ENCODE results near the gene LRRC26.
A peak's percentile ranks its signal among the peaks of the same experiment; 100 is the strongest.

LRRC26 gene

GRCh38 chr9:137214620-137215019 lies 44.8 kb upstream of the LRRC26 start:
- Histone ChIP-seq H3K36me3 (ENCODE audit: control insufficient read depth, low read length) (peaks cover 36% of the 10 kb centered on the region), H3K9me2 (replicated peaks; ENCODE audit: control insufficient read depth, low read length) (no peaks in the 10 kb centered on the region)
- TF ChIP-seq EZH2phosphoT487 (IDR thresholded peaks at IDR 0.05; ENCODE audit: borderline replicate concordance, low read length) (no peak), CTCF (IDR thresholded peaks at IDR 0.05; ENCODE audit: low read depth, low read length, poor library complexity, severe bottlenecking) (no peak)

GRCh38 chr9:137213160-137214060 lies 43.6 kb upstream of the LRRC26 start:
- TF ChIP-seq EZH2phosphoT487 (IDR thresholded peaks at IDR 0.05; ENCODE audit: borderline replicate concordance, low read length) (no peak), CTCF (IDR thresholded peaks at IDR 0.05; ENCODE audit: low read depth, low read length, poor library complexity, severe bottlenecking) (peak; percentile 22)
- Histone ChIP-seq H3K4me3 (ENCODE audit: low read length) (no peak overlapping the region), H3K27me3 (ENCODE audit: control insufficient read depth, low read length) (no peaks in the 10 kb centered on the region), H3K27ac (ENCODE audit: low read depth, low read length) (no peak overlapping the region), H4K20me1 (ENCODE audit: control insufficient read depth, insufficient read depth, low read depth, low read length) (no peaks in the 10 kb centered on the region), H3K4me2 (ENCODE audit: low read length) (no peak overlapping the region), H3K36me3 (ENCODE audit: control insufficient read depth, low read length) (peaks cover 43% of the 10 kb centered on the region), H3K79me2 (ENCODE audit: control insufficient read depth, low read length) (peaks cover 5% of the 10 kb centered on the region; the same call in 1 of the 2 replicates), H3K4me1 (ENCODE audit: control insufficient read depth, low read length) (no peaks in the 10 kb centered on the region), H3K9me2 (replicated peaks; ENCODE audit: control insufficient read depth, low read length) (no peaks in the 10 kb centered on the region), H3K9me3 (ENCODE audit: control insufficient read depth, insufficient read depth, low read length) (no peaks in the 10 kb centered on the region), H3F3A (ENCODE audit: control insufficient read depth, insufficient read depth) (no peaks in the 10 kb centered on the region)

More at GRCh38 chr9:137214620-137215019, 44.8 kb upstream of the LRRC26 start:
- Histone ChIP-seq H3K9me3 (ENCODE audit: control insufficient read depth, insufficient read depth, low read length) (no peaks in the 10 kb centered on the region), H3K4me2 (ENCODE audit: low read length) (no peak overlapping the region), H3K4me3 (ENCODE audit: low read length) (no peak overlapping the region), H3K27me3 (ENCODE audit: control insufficient read depth, low read length) (no peaks in the 10 kb centered on the region), H4K20me1 (ENCODE audit: control insufficient read depth, insufficient read depth, low read depth, low read length) (no peaks in the 10 kb centered on the region), H3F3A (ENCODE audit: control insufficient read depth, insufficient read depth) (no peaks in the 10 kb centered on the region; the same call in 1 of the 2 replicates), H3K4me1 (ENCODE audit: control insufficient read depth, low read length) (no peaks in the 10 kb centered on the region), H3K79me2 (ENCODE audit: control insufficient read depth, low read length) (no peaks in the 10 kb centered on the region), H3K27ac (ENCODE audit: low read depth, low read length) (no peak overlapping the region)

- Histone ChIP-seq H3K4me3 (ENCODE audit: low read length) (no peak overlapping the region), H3K4me2 (ENCODE audit: low read length) (no peak overlapping the region)
Observed at GRCh38 chr9:137212520-137212919, 42.7 kb upstream of the LRRC26 start.

More at GRCh38 chr9:137212520-137212919, 42.7 kb upstream of the LRRC26 start:
- Histone ChIP-seq H3K4me1 (ENCODE audit: control insufficient read depth, low read length) (no peaks in the 10 kb centered on the region), H3F3A (ENCODE audit: control insufficient read depth, insufficient read depth) (no peaks in the 10 kb centered on the region), H3K36me3 (ENCODE audit: control insufficient read depth, low read length) (peaks cover 43% of the 10 kb centered on the region), H3K79me2 (ENCODE audit: control insufficient read depth, low read length) (peaks cover 9% of the 10 kb centered on the region), H3K27ac (ENCODE audit: low read depth, low read length) (no peak overlapping the region), H3K9me3 (ENCODE audit: control insufficient read depth, insufficient read depth, low read length) (no peaks in the 10 kb centered on the region), H4K20me1 (ENCODE audit: control insufficient read depth, insufficient read depth, low read depth, low read length) (no peaks in the 10 kb centered on the region), H3K9me2 (replicated peaks; ENCODE audit: control insufficient read depth, low read length) (no peaks in the 10 kb centered on the region), H3K27me3 (ENCODE audit: control insufficient read depth, low read length) (no peaks in the 10 kb centered on the region)
- peak; percentile 14 for TF ChIP-seq CTCF (IDR thresholded peaks at IDR 0.05; ENCODE audit: low read depth, low read length, poor library complexity, severe bottlenecking)
- no peak for TF ChIP-seq EZH2phosphoT487 (IDR thresholded peaks at IDR 0.05; ENCODE audit: borderline replicate concordance, low read length)

All from DOHH2 (cell line).